ENCODE data around the gene PDPK1. TPM values are rescaled to one million over a fixed set of nuclear protein-coding genes. Genes with fewer than 3 reads are reported as not detected.
"Not testable (repeated sequence)": the region's sequence is repeated elsewhere in the genome, so short reads cannot be mapped to it uniquely, and the experiment has no call there.

PDPK1 gene
- total and polyA plus RNA-seq, 2 donors = 20.0 to 26.0 TPM

GRCh38 chr16:2587891-2588565 is 50.2 kb downstream of the PDPK1 start:
- no peaks in the 10 kb centered on the region for H3K4me1 ChIP-seq (ENCODE audit: insufficient read depth)
- no peak overlapping the region for H3K27ac ChIP-seq (ENCODE audit: low read depth)
- WGBS = 95% methylated on average over 14 of the region's 14 CpGs
- H3K4me3 ChIP-seq (ENCODE audit: low read depth, low read length) = no peak overlapping the region
- no peak for DNase-seq (ENCODE audit: extremely low spot score)
- H3K36me3 ChIP-seq (ENCODE audit: insufficient read depth) = peaks cover 2% of the 10 kb centered on the region

GRCh38 chr16:2591476-2592240 is 53.8 kb downstream of the PDPK1 start:
- H3K4me3 ChIP-seq (ENCODE audit: low read depth, low read length) = no peak overlapping the region
- H3K27ac ChIP-seq (ENCODE audit: low read depth) = no peak overlapping the region
- no peak for DNase-seq (ENCODE audit: extremely low spot score)
- WGBS = 96% methylated on average over 15 of the region's 15 CpGs
- peaks cover 3% of the 10 kb centered on the region for H3K36me3 ChIP-seq (ENCODE audit: insufficient read depth)
- no peaks in the 10 kb centered on the region for H3K4me1 ChIP-seq (ENCODE audit: insufficient read depth)

GRCh38 chr16:2592786-2593185 is 55.0 kb downstream of the PDPK1 start:
- WGBS = 93% methylated on average over 16 of the region's 16 CpGs
- no peaks in the 10 kb centered on the region for H3K4me1 ChIP-seq (ENCODE audit: insufficient read depth)
- no peak overlapping the region for H3K27ac ChIP-seq (ENCODE audit: low read depth)
- no peak overlapping the region for H3K4me3 ChIP-seq (ENCODE audit: low read depth, low read length)
- no peak for DNase-seq (ENCODE audit: extremely low spot score)
- peaks cover 6% of the 10 kb centered on the region for H3K36me3 ChIP-seq (ENCODE audit: insufficient read depth)

DNA sequence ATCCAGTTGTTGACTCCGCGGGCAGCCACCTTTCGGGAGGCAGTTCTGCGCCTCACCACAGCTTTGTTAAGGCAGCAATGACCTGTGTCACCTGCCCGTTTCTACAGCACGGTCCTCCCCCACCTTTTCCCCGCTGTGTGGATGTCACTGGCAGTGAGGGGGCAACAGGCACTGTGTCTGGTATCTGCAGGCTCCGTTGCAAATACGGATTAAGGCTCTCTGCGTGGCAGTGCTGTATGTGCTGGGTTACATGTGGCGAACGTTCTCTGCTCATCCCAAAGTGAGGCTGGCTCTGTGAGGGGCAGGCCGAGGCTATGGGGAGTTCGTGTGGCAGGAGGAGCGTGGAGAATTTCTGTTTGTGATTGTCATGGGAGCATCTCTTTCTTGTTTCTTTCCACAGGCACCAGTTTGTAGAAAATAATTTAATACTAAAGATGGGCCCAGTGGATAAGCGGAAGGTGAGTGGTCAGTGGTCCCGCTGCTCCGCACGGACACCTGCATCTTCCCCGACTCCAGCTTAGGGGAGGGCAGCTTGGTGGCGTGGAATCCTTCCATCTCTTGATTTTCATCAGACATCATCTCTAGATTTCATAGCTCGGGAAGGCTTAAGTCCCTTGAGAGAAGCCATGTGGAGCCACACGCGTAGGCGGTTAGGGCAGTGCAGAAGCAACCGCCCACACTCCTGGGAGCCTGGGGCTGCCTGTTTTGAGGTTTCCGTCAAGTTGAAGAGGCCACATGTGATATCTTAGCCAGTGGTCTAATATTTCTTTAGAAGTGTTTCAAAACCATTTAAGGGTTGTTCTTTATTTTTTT is 57.8 kb downstream of the PDPK1 start:
- H3K4me1 ChIP-seq (ENCODE audit: insufficient read depth) = no peaks in the 10 kb centered on the region
- no peak overlapping the region for H3K27ac ChIP-seq (ENCODE audit: low read depth)
- H3K36me3 ChIP-seq (ENCODE audit: insufficient read depth) = peaks cover 8% of the 10 kb centered on the region
- WGBS = 92% methylated on average over 27 of the region's 27 CpGs
- DNase-seq (ENCODE audit: extremely low spot score) = no peak
- no peak overlapping the region for H3K4me3 ChIP-seq (ENCODE audit: low read depth, low read length)

- H3K27ac ChIP-seq (ENCODE audit: low read depth) = no peak overlapping the region
- H3K36me3 ChIP-seq (ENCODE audit: insufficient read depth) = peaks cover 8% of the 10 kb centered on the region
- DNase-seq (ENCODE audit: extremely low spot score) = no peak
- no peaks in the 10 kb centered on the region for H3K4me1 ChIP-seq (ENCODE audit: insufficient read depth)
- H3K4me3 ChIP-seq (ENCODE audit: low read depth, low read length) = no peak overlapping the region
- WGBS = 86% methylated on average over 24 of the region's 24 CpGs
Observed at GRCh38 chr16:2596747-2597559, 59.1 kb downstream of the PDPK1 start.

- Histone ChIP-seq H3K4me3 (ENCODE audit: low read depth, low read length) (no peak overlapping the region), H3K36me3 (ENCODE audit: insufficient read depth) (peaks cover 8% of the 10 kb centered on the region), H3K4me1 (ENCODE audit: insufficient read depth) (no peaks in the 10 kb centered on the region), H3K27ac (ENCODE audit: low read depth) (no peak overlapping the region)
- 95% methylated on average over 22 of the region's 22 CpGs for WGBS
- no peak for DNase-seq (ENCODE audit: extremely low spot score)
Observed at GRCh38 chr16:2597560-2597902, 59.7 kb downstream of the PDPK1 start.

DNA sequence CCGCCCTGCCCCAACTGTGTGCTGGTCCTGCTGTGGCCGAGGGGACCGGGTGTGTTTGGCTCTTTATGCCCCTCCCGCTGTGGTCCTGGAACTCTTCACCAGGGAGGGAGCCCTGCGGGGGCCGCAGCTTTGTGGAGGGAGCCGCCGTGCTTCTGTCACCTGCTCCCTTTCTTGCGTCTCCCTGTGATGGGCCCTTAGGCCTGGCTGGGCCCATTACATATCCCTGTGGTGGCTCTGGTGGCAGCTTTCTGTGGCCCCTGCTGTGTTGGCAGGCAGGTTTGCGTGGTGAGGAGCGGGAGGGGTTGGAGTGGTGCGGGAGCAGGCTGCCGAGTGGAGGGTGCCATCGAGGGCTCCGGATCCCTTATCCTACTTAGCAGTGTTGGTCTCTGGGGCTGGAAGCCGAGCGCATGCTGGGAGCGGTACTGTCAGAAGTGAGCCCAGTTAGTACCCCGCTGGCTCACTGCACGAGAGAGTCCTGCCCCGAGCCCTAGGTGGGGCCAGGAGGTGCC is 60.4 kb downstream of the PDPK1 start:
- no peak for DNase-seq (ENCODE audit: extremely low spot score)
- Histone ChIP-seq H3K36me3 (ENCODE audit: insufficient read depth) (peaks cover 8% of the 10 kb centered on the region), H3K27ac (ENCODE audit: low read depth) (no peak overlapping the region), H3K4me1 (ENCODE audit: insufficient read depth) (no peaks in the 10 kb centered on the region), H3K4me3 (ENCODE audit: low read depth, low read length) (no peak overlapping the region)
- WGBS = 95% methylated on average over 21 of the region's 21 CpGs

DNA sequence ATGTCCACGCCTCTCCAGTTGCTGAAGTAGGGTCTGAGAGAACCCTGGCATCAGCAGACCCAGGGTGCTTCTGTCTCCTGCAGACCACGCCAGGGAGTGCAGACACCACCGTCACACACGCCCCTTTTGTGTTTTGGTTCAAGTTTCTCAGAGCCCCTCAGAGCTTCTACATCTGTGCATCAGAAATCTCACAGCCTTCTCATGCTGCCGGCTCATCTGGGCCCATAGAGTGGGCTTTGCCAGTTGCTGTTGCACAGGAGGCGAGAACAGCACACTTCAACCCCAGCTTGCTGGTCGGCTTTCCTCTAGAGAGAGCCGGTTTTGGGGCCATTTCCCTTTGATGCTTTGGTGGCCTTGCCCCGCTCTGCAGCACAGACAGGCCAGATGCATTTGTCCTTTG is 60.9 kb downstream of the PDPK1 start:
- Histone ChIP-seq H3K27ac (ENCODE audit: low read depth) (no peak overlapping the region), H3K4me3 (ENCODE audit: low read depth, low read length) (no peak overlapping the region), H3K36me3 (ENCODE audit: insufficient read depth) (peaks cover 8% of the 10 kb centered on the region), H3K4me1 (ENCODE audit: insufficient read depth) (no peaks in the 10 kb centered on the region)
- DNase-seq (ENCODE audit: extremely low spot score) = no peak
- 94% methylated on average over 9 of the region's 9 CpGs for WGBS

- WGBS = 90% methylated on average over 4 of the region's 6 CpGs
- DNase-seq (ENCODE audit: extremely low spot score); H3K27ac ChIP-seq (ENCODE audit: low read depth); H3K4me1 ChIP-seq (ENCODE audit: insufficient read depth); H3K4me3 ChIP-seq (ENCODE audit: low read depth, low read length); H3K36me3 ChIP-seq (ENCODE audit: insufficient read depth): not testable (repeated sequence)
Observed at GRCh38 chr16:2599165-2599564, 61.3 kb downstream of the PDPK1 start.

GRCh38 chr16:2599785-2600184 is 62.0 kb downstream of the PDPK1 start:
- not testable (repeated sequence) for H3K36me3 ChIP-seq (ENCODE audit: insufficient read depth); H3K27ac ChIP-seq (ENCODE audit: low read depth); H3K4me3 ChIP-seq (ENCODE audit: low read depth, low read length); H3K4me1 ChIP-seq (ENCODE audit: insufficient read depth); DNase-seq (ENCODE audit: extremely low spot score)
- 91% methylated on average over 9 of the region's 12 CpGs for WGBS

GRCh38 chr16:2601301-2602025 is 63.6 kb downstream of the PDPK1 start:
- H3K36me3 ChIP-seq (ENCODE audit: insufficient read depth); DNase-seq (ENCODE audit: extremely low spot score); H3K4me1 ChIP-seq (ENCODE audit: insufficient read depth); H3K4me3 ChIP-seq (ENCODE audit: low read depth, low read length); H3K27ac ChIP-seq (ENCODE audit: low read depth): not testable (repeated sequence)
- 77% methylated on average over 11 of the region's 12 CpGs for WGBS

- not testable (repeated sequence) for DNase-seq (ENCODE audit: extremely low spot score); H3K27ac ChIP-seq (ENCODE audit: low read depth); H3K4me1 ChIP-seq (ENCODE audit: insufficient read depth); H3K36me3 ChIP-seq (ENCODE audit: insufficient read depth); H3K4me3 ChIP-seq (ENCODE audit: low read depth, low read length)
- WGBS = 87% methylated on average over 7 of the region's 7 CpGs
Observed at GRCh38 chr16:2602175-2602574, 64.4 kb downstream of the PDPK1 start.
